Body of pancreas (tissue), 4 donors: Measurements from ENCODE around the gene AK5.

Source experiments
- POLR2A ChIP-seq, 3 donors: fragments of 450-650 bp; IDR thresholded peaks; one replicate each; pipeline ENCODE4 v1.6.1; 2016; ENCODE audit warnings: antibody characterized with exemption in 3 of 3, mild to moderate bottlenecking in 2 of 3
- TF ChIP-seq, protein P1 (sequence below), 7 experiments: fragments of 450-650 bp in 4 of 7; fragments of 200-600 bp in 3 of 7; sonication (generic) in 3 of 7; IDR thresholded peaks; one replicate each; pipeline ENCODE4 v1.5.1; 2016 to 2019; ENCODE audit warnings: antibody characterized with exemption in 7 of 7

- TF ChIP-seq POLR2A (IDR thresholded peaks at IDR 0.05), result no peak
- TF ChIP-seq, protein P1, sequence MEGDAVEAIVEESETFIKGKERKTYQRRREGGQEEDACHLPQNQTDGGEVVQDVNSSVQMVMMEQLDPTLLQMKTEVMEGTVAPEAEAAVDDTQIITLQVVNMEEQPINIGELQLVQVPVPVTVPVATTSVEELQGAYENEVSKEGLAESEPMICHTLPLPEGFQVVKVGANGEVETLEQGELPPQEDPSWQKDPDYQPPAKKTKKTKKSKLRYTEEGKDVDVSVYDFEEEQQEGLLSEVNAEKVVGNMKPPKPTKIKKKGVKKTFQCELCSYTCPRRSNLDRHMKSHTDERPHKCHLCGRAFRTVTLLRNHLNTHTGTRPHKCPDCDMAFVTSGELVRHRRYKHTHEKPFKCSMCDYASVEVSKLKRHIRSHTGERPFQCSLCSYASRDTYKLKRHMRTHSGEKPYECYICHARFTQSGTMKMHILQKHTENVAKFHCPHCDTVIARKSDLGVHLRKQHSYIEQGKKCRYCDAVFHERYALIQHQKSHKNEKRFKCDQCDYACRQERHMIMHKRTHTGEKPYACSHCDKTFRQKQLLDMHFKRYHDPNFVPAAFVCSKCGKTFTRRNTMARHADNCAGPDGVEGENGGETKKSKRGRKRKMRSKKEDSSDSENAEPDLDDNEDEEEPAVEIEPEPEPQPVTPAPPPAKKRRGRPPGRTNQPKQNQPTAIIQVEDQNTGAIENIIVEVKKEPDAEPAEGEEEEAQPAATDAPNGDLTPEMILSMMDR (IDR thresholded peaks at IDR 0.05), result no peak
These were observed 308.8 kb downstream of the AK5 start for GRCh38 chr1:77590651-77591050.
